Activated CD4-positive, alpha-beta T cell treated with anti-CD3 and anti-CD28 coated beads for 36 hours (primary cell): ENCODE results near the gene RIC1. TPM values are rescaled to one million over a fixed set of nuclear protein-coding genes. Genes with fewer than 3 reads are reported as not detected.
"Not testable (repeated sequence)": the region's sequence is repeated elsewhere in the genome, so short reads cannot be mapped to it uniquely, and the experiment has no call there.

Experiments used
- ATAC-seq: fragments of 200-7000 bp; cut with Tn5 transposase; one replicate; pipeline ENCODE4 v1.10.0; 2021; ENCODE audit warnings: mild to moderate bottlenecking, moderate library complexity
- CTCF ChIA-PET: fragments of 350-600 bp; sonication (Branson Sonifier 250); formaldehyde crosslinking; loops from one replicate; lab custom pipeline; 2021; ENCODE audit warnings: antibody characterized with exemption; lab: Charles Lee
- POLR2A ChIA-PET: fragments of 350-600 bp; sonication (Branson Sonifier 250); formaldehyde crosslinking; loops from one replicate; lab custom pipeline; 2021; ENCODE audit warnings: antibody characterized with exemption, inconsistent platforms; lab: Charles Lee
- DNase-seq: peaks from one replicate; pipeline ENCODE4 v3.0.0-alpha.2; 2020
- H3K27ac Mint-ChIP-seq: one replicate; pipeline ENCODE4 v1.8.0; 2021; ENCODE audit warnings: mixed read lengths
- H3K27me3 Mint-ChIP-seq: one replicate; pipeline ENCODE4 v1.8.0; 2021; ENCODE audit warnings: mixed read lengths
- H3K36me3 Mint-ChIP-seq: one replicate; pipeline ENCODE4 v1.8.0; 2021; ENCODE audit warnings: low read depth, mixed read lengths
- H3K4me1 Mint-ChIP-seq: one replicate; pipeline ENCODE4 v1.8.0; 2021; ENCODE audit warnings: mixed read lengths
- H3K4me3 Mint-ChIP-seq: one replicate; pipeline ENCODE4 v1.8.0; 2021; ENCODE audit warnings: mild to moderate bottlenecking, moderate library complexity, mixed read lengths
- H3K9me3 Mint-ChIP-seq: one replicate; pipeline ENCODE4 v1.8.0; 2021; ENCODE audit warnings: low read depth, mixed read lengths
- intact Hi-C, 2 experiments: fragments of 100-400 bp; cut with DNase I in 1 of 2; cut with micrococcal nuclease in 1 of 2; formaldehyde crosslinking; loops; one replicate each; pipeline versions ENCODE4 v1.14.2 to v1.15.1; 2022 to 2024; cut with DNase I, micrococcal nuclease
- total RNA-seq, 2 experiments: library from RNA; stranded (reverse); gene quantifications; one replicate each; pipeline ENCODE4 v1.2.3, GENCODE V29; 2021

Gene RIC1, protein sequence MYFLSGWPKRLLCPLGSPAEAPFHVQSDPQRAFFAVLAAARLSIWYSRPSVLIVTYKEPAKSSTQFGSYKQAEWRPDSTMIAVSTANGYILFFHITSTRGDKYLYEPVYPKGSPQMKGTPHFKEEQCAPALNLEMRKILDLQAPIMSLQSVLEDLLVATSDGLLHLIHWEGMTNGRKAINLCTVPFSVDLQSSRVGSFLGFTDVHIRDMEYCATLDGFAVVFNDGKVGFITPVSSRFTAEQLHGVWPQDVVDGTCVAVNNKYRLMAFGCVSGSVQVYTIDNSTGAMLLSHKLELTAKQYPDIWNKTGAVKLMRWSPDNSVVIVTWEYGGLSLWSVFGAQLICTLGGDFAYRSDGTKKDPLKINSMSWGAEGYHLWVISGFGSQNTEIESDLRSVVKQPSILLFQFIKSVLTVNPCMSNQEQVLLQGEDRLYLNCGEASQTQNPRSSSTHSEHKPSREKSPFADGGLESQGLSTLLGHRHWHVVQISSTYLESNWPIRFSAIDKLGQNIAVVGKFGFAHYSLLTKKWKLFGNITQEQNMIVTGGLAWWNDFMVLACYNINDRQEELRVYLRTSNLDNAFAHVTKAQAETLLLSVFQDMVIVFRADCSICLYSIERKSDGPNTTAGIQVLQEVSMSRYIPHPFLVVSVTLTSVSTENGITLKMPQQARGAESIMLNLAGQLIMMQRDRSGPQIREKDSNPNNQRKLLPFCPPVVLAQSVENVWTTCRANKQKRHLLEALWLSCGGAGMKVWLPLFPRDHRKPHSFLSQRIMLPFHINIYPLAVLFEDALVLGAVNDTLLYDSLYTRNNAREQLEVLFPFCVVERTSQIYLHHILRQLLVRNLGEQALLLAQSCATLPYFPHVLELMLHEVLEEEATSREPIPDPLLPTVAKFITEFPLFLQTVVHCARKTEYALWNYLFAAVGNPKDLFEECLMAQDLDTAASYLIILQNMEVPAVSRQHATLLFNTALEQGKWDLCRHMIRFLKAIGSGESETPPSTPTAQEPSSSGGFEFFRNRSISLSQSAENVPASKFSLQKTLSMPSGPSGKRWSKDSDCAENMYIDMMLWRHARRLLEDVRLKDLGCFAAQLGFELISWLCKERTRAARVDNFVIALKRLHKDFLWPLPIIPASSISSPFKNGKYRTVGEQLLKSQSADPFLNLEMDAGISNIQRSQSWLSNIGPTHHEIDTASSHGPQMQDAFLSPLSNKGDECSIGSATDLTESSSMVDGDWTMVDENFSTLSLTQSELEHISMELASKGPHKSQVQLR (N-terminal part only)
- total RNA-seq, result 10 to 100 TPM; 13.6 to 17.1 TPM

DNA sequence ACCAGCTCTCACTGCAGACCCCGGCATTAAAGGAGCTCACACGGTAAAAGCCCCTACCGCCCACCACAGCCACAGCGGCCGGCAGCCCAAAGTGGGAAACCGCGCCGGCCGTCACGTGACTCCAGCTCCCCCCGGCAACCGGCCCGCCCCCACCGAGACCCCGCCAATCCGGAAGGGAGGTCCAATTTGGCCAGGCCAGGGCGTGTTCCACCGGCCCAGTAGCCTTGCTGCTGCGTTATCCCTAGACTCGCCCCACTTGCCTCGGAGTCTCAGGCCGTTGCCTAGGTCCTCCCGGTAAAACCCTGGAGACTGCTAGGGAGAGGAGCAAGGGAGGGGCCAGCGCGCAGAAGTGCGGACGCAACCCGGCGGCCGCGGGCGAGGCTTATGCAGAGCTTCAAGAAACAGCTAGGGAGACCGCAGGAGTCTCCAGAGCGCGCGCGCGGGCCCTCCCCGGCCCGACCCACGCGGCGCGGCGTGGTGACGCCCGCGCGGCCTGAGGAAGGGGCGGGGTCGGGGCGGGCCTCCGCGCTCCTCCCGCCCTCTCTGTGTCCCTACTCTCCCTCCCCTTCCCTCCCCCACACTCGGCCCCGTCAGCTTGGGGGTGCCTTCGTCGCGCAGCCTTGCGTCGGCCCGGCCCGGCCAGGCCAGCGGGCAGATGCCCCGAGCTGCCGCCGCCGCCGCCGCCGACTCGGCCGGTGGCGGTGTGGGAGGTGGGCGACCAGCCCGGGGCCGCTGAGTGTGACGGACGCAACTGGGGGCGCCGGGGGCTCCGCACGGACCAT lies at the start of gene RIC1:
Gene RIC1 (plus strand): TSS at position 578 of the 782 bp plus-strand sequence. CDS start 203 bp downstream, at position 781.
- intact Hi-C loops, result loop anchor here (1.0 to 10.0 kb wide), 18 partner anchors 16 to 951 kb away; partner anchors contain the start of genes RCL1 (in 2 of the 2), CD274 (in 1 of the 2), CDC37L1 (in 1 of the 2) and ERMP1 (in 1 of the 2)
- DNase-seq (peak; percentile 94), ATAC-seq (peak; percentile 81)
- Mint-ChIP-seq H3K27me3 (no peaks in the 10 kb centered on the region), H3K4me3 (peak within 1 kb of the TSS; percentile 96), H3K4me1 (peaks cover 61% of the 10 kb centered on the region), H3K9me3 (no peaks in the 10 kb centered on the region), H3K27ac (peak within 1 kb of the TSS; percentile 99), H3K36me3 (peaks cover 9% of the 10 kb centered on the region)
- POLR2A ChIA-PET, result interaction anchor here (0.6 to 1.9 kb wide), 9 partner anchors 8 to 836 kb away, joined by 3 to 6 read pairs (median 4); partner anchors contain the start of genes PLGRKT and RCL1
- CTCF ChIA-PET, result interaction anchor here (0.7 to 1.7 kb wide), 4 partner anchors 21 to 179 kb away, joined by 3 to 8 read pairs (median 3); partner anchors contain the start of gene CD274

DNA sequence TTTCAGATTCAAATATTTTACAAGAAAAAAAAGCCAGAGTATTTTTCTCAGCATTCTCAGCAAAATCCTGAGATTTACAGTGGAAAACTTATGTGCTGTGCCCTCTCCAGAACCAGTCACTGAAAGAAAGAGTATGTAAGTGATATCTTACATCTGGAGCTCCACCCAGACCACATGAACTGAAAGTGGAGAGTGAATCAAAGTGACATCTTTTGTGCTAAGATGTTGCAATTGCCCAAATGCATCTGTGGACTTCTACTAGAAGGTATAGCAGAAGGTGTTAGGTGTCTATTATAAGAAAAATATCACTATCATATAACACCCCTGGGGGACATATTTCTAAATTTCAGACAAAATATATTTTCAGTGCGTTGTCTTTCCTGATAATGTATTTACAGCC lies 49.0 kb upstream of the RIC1 start:
- Mint-ChIP-seq H3K36me3 (no peaks in the 10 kb centered on the region), H3K9me3 (peaks cover 4% of the 10 kb centered on the region), H3K4me3 (no peak overlapping the region), H3K27ac (no peak overlapping the region), H3K4me1 (peaks cover 57% of the 10 kb centered on the region), H3K27me3 (no peaks in the 10 kb centered on the region)
- intact Hi-C loops, result no loop called here
- DNase-seq (no peak), ATAC-seq (peak; percentile 18)
- ChIA-PET CTCF (interaction anchor here (0.6 to 1.4 kb wide), 2 partner anchors 11 to 979 kb away, joined by 3 to 4 read pairs; no protein-coding TSS in a partner anchor), POLR2A (interaction anchor here (0.7 kb wide), 1 partner anchor 650 kb away, joined by 3 read pairs; no protein-coding TSS in a partner anchor)

DNA sequence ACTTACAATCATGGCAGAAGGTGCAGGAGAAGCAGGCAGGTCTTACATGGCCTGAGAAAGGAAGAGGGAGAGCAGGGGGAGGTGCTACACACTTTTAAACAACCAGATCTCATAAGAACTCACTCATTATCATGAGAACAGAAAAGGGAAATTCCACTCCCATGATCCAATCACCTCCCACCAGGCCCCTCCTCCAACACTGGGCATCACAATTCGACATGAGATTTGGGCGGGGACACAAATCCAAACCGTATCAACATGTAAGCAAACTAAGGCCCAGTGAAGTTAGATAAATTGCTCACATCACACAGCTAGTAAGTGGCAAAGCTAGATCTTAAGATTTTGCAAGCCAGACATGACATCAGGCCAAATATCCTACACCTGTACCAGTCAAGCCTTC lies 48.3 kb upstream of the RIC1 start:
- H3K36me3 Mint-ChIP-seq, result peaks cover under 1% of the 10 kb centered on the region
- ChIA-PET CTCF (interaction anchor here (1.4 kb wide), 1 partner anchor 10 kb away, joined by 4 read pairs; no protein-coding TSS in a partner anchor), POLR2A (no interaction called here)
- H3K4me1 Mint-ChIP-seq, result peaks cover 60% of the 10 kb centered on the region
- H3K9me3 Mint-ChIP-seq, result peaks cover 4% of the 10 kb centered on the region
- H3K4me3 Mint-ChIP-seq, result no peak overlapping the region
- no peak for ATAC-seq
- no peaks in the 10 kb centered on the region for H3K27me3 Mint-ChIP-seq
- no peak overlapping the region for H3K27ac Mint-ChIP-seq
- intact Hi-C loops, result no loop called here
- no peak for DNase-seq

DNA sequence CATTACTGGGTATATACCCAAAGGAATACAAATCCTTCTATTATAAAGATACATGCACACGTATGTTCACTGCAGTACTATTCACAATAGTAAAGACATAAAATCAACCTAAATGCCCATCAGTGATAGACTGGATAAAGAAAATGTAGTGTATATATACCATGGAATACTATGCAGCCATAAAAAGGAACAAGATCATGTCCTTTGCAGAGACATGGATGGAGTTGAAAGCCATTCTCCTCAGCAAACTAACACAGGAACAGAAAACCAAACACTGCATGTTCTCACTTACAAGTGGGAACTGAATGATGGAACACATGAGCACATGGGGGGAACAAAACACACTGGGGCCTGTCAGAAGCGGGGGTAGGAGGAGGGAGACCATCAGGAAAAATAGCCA lies 47.2 kb upstream of the RIC1 start:
- H3K36me3 Mint-ChIP-seq, intact Hi-C loops, H3K27ac Mint-ChIP-seq, POLR2A ChIA-PET, H3K4me3 Mint-ChIP-seq, ATAC-seq, H3K9me3 Mint-ChIP-seq, H3K27me3 Mint-ChIP-seq, DNase-seq: not testable (repeated sequence)
- H3K4me1 Mint-ChIP-seq, result peaks cover 71% of the 10 kb centered on the region
- CTCF ChIA-PET, result interaction anchor here (1.4 kb wide), 1 partner anchor 121 kb away, joined by 4 read pairs; no protein-coding TSS in a partner anchor

DNA sequence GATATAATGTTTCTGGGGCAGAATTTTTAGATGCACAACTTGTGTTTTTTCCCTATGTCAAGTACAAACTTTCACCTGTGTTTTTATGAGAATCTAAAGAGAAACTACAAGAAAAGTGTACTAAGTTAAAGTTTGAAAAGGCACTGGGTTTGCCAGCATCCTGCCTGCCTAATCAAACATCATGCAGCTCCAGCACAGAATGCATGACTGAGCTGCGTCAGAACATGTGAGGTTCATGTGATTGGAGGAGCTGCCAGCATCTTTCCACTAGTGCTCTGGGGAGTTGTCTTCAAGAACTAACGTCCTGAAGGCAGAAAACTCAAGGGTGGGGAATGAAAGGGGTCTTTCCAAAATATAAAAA lies 46.1 kb upstream of the RIC1 start:
- intact Hi-C loops, result loop anchor here in 1 of 2 experiments (1.0 kb wide), 1 partner anchor 146 kb away; the partner anchor contains the start of gene PLGRKT
- ChIA-PET CTCF (interaction anchor here (0.6 to 1.7 kb wide), 15 partner anchors 12 to 823 kb away, joined by 3 to 7 read pairs (median 3); partner anchors contain the start of genes CD274, PDCD1LG2 and PLGRKT), POLR2A (interaction anchor here (1.0 to 1.4 kb wide), 4 partner anchors 123 to 598 kb away, joined by 3 to 6 read pairs (median 3); partner anchors contain the start of genes CD274, JAK2 and PLGRKT)
- H3K27me3 Mint-ChIP-seq, result no peaks in the 10 kb centered on the region
- ATAC-seq, result peak; percentile 42
- peak overlapping the region; percentile 85 for H3K27ac Mint-ChIP-seq
- no peak overlapping the region for H3K4me3 Mint-ChIP-seq
- H3K36me3 Mint-ChIP-seq, result peaks cover 5% of the 10 kb centered on the region
- peaks cover 4% of the 10 kb centered on the region for H3K9me3 Mint-ChIP-seq
- peaks cover 74% of the 10 kb centered on the region for H3K4me1 Mint-ChIP-seq
- peak; percentile 69 for DNase-seq

DNA sequence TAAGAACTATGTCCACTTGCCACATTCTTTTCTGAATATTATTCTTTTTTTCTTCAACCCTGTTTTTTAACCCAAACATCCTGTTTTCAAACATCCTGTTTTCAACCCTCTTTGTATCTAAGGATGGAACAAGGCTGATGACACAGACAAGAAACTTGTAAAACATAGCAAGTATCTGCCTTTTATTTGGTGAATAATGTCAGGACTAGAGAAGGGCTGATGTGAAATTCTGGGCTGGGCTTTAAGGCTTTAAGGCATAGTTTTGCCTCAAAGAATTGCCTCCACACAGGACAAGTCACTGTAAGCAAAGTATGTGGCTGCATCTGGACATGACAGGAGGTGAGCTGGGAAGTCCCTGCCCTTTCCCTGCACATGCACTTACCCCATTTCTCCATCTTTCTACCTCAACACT lies 42.5 kb upstream of the RIC1 start:
- peak; percentile 43 for DNase-seq
- CTCF ChIA-PET, result interaction anchor here (0.6 to 4.0 kb wide), 12 partner anchors 16 to 157 kb away, joined by 3 to 22 read pairs (median 6); partner anchors contain the start of gene CD274
- Mint-ChIP-seq H3K27me3 (no peaks in the 10 kb centered on the region), H3K27ac (peak overlapping the region; percentile 92), H3K9me3 (peaks cover 4% of the 10 kb centered on the region), H3K4me3 (peak overlapping the region; percentile 10), H3K4me1 (peaks cover 59% of the 10 kb centered on the region), H3K36me3 (peaks cover 5% of the 10 kb centered on the region)
- intact Hi-C loops, result loop anchor here (1.0 to 2.0 kb wide), 5 partner anchors 42 to 136 kb away; partner anchors contain the start of genes PDCD1LG2 (in 2 of the 2), CD274 (in 1 of the 2) and RIC1 (in 1 of the 2)
- ATAC-seq, result peak; percentile 52
- POLR2A ChIA-PET, result interaction anchor here (1.6 kb wide), 1 partner anchor 136 kb away, joined by 4 read pairs; the partner anchor contains the start of gene CD274

DNA sequence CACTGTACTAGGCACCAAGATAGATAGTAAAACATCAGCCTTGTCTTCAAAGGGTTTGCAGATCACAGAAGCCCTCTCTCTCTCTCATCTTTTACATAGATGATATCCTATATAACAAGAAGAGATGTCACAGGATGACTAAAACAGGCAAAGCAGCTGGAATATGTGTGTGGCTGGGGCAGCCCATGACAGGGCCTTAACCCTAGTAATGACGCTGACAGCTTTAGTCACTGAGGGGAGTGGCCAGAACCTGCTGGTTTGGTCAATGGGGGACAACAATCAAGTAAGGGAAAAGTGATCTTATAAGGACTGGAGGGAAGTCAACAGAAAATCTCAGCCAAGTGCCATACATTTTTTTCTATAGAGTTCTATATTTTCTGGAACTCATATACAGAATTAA lies 41.9 kb upstream of the RIC1 start:
- ChIA-PET POLR2A (interaction anchor here (0.6 to 1.6 kb wide), 3 partner anchors 94 to 148 kb away, joined by 3 to 7 read pairs (median 4); partner anchors contain the start of gene CD274), CTCF (interaction anchor here (0.7 to 4.0 kb wide), 16 partner anchors 13 to 402 kb away, joined by 3 to 51 read pairs (median 6); partner anchors contain the start of genes CD274, INSL6 and PLGRKT)
- no peaks in the 10 kb centered on the region for H3K27me3 Mint-ChIP-seq
- H3K27ac Mint-ChIP-seq, result peak overlapping the region; percentile 92
- ATAC-seq (peak; percentile 79), DNase-seq (peak; percentile 80)
- H3K4me1 Mint-ChIP-seq, result peaks cover 56% of the 10 kb centered on the region
- H3K9me3 Mint-ChIP-seq, result no peaks in the 10 kb centered on the region
- no peak overlapping the region for H3K4me3 Mint-ChIP-seq
- H3K36me3 Mint-ChIP-seq, result peaks cover 5% of the 10 kb centered on the region
- intact Hi-C loops, result loop anchor here (1.0 to 2.0 kb wide), 6 partner anchors 42 to 150 kb away; partner anchors contain the start of genes CD274 (in 1 of the 2), PDCD1LG2 (in 1 of the 2), PLGRKT (in 1 of the 2) and RIC1 (in 1 of the 2)

DNA sequence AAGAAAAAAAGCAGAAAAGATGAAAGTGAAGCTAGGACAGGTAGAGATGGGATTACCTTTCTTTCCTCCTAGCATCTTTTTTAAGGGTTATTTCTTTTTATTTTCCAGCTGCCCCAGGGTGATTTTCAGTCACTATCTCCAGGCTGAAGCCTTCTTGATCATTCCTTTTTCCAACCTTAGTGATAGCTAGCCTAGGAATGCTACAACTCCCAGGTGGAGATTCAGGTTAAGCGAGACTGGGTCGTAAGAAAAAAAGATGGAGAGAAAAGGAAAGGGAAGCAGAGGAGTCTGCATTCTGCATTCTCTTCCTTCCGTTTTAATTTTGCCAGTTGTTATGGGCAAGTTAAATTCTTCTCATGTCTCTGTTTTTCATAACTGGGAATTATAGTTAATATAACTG lies 36.7 kb upstream of the RIC1 start:
- intact Hi-C loops, result loop anchor here (5.0 to 10.0 kb wide), 2 partner anchors 605 to 607 kb away; partner anchors contain the start of gene JAK2 (in 2 of the 2)
- H3K27ac Mint-ChIP-seq, result no peak overlapping the region
- DNase-seq (no peak), ATAC-seq (no peak)
- H3K4me1 Mint-ChIP-seq, result peaks cover 35% of the 10 kb centered on the region
- H3K27me3 Mint-ChIP-seq, result no peaks in the 10 kb centered on the region
- ChIA-PET CTCF (interaction anchor here (1.0 to 1.5 kb wide), 3 partner anchors 8 to 168 kb away, joined by 3 to 6 read pairs (median 4); no protein-coding TSS in a partner anchor), POLR2A (no interaction called here)
- H3K9me3 Mint-ChIP-seq, result no peaks in the 10 kb centered on the region
- H3K4me3 Mint-ChIP-seq, result no peak overlapping the region
- no peaks in the 10 kb centered on the region for H3K36me3 Mint-ChIP-seq

DNA sequence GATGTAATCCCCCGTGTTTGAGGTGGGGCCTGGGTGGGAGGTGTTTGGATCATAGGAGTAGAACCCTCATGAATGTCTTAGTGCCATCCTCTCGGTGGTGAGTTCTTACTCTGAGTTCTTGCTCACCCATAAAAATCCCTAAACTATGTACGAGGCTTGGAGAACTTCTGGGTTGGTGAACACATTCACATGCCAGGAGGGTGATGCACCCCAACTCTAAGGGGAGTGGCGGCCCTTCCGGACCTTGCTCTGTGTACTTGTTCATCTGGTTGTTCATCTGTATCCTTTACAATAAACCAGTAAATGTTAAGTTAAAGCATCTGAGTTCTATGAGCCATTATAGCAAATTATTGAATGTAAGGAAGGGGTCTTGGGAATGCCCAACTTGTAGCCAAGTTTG lies 36.0 kb upstream of the RIC1 start:
- Mint-ChIP-seq H3K9me3 (no peaks in the 10 kb centered on the region), H3K4me3 (no peak overlapping the region), H3K4me1 (peaks cover 30% of the 10 kb centered on the region), H3K27me3 (no peaks in the 10 kb centered on the region), H3K27ac (peak overlapping the region; percentile 7), H3K36me3 (no peaks in the 10 kb centered on the region)
- ChIA-PET CTCF (interaction anchor here (1.5 kb wide), 1 partner anchor 34 kb away, joined by 4 read pairs; no protein-coding TSS in a partner anchor), POLR2A (no interaction called here)
- intact Hi-C loops, result loop anchor here (5.0 to 10.0 kb wide), 2 partner anchors 606 to 608 kb away; partner anchors contain the start of gene JAK2 (in 2 of the 2)
- DNase-seq (no peak), ATAC-seq (no peak)
